GM21526 (cell line): ENCODE measurements around the gene EMC6.
"Not testable (repeated sequence)": the region's sequence is repeated elsewhere in the genome, so short reads cannot be mapped to it uniquely, and the experiment has no call there.

Source experiments
- ATAC-seq: cut with Tn5 transposase; IDR thresholded peaks from one replicate; pipeline ENCODE4 v1.9.1; 2021; ENCODE audit warnings: moderate library complexity; ENCODE audit not compliant: unreplicated experiment, low FRiP score

EMC6 gene

GRCh38 chr17:3679531-3680126, 11.0 kb downstream of the EMC6 start:
- ATAC-seq, result no peak

GRCh38 chr17:3681057-3681456, 12.4 kb downstream of the EMC6 start:
- ATAC-seq, result no peak

- ATAC-seq, result no peak
Observed at GRCh38 chr17:3681565-3681964, 13.0 kb downstream of the EMC6 start.

GRCh38 chr17:3682033-3682432, 13.4 kb downstream of the EMC6 start:
- no peak for ATAC-seq

GRCh38 chr17:3683054-3683511, 14.5 kb downstream of the EMC6 start:
- ATAC-seq, result no peak

- no peak for ATAC-seq
Observed at GRCh38 chr17:3685174-3685573, 16.6 kb downstream of the EMC6 start.

GRCh38 chr17:3688027-3688553, 19.5 kb downstream of the EMC6 start:
- no peak for ATAC-seq

- ATAC-seq, result no peak
Observed at GRCh38 chr17:3688852-3689261, 20.2 kb downstream of the EMC6 start.

GRCh38 chr17:3689262-3690093, 20.9 kb downstream of the EMC6 start:
- ATAC-seq, result no peak

- no peak for ATAC-seq
Observed at GRCh38 chr17:3690094-3690715, 21.6 kb downstream of the EMC6 start.

GRCh38 chr17:3691617-3692067, 23.0 kb downstream of the EMC6 start:
- ATAC-seq, result no peak

- ATAC-seq, result no peak
Observed at GRCh38 chr17:3692346-3692745, 23.7 kb downstream of the EMC6 start.

GRCh38 chr17:3693141-3693540, 24.5 kb downstream of the EMC6 start:
- ATAC-seq, result no peak

GRCh38 chr17:3693829-3694231, 25.2 kb downstream of the EMC6 start:
- ATAC-seq, result no peak

- ATAC-seq, result no peak
Observed at GRCh38 chr17:3695129-3695722, 26.6 kb downstream of the EMC6 start.

- no peak for ATAC-seq
Observed at GRCh38 chr17:3695723-3696411, 27.3 kb downstream of the EMC6 start, which contains the start of gene P2RX5. Gene P2RX5, minus strand, starts transcription at chr17:3696155. Its CDS starts 150 bp downstream, at chr17:3696005.

GRCh38 chr17:3697103-3697476, 28.5 kb downstream of the EMC6 start:
- ATAC-seq, result no peak

- ATAC-seq, result no peak
Observed at GRCh38 chr17:3698139-3698538, 29.5 kb downstream of the EMC6 start.

- ATAC-seq, result no peak
Observed at GRCh38 chr17:3699951-3700350, 31.3 kb downstream of the EMC6 start.

GRCh38 chr17:3702041-3702539, 33.5 kb downstream of the EMC6 start:
- not testable (repeated sequence) for ATAC-seq
